Measurements from ENCODE around the gene FUT2. TPM values are rescaled to one million over a fixed set of nuclear protein-coding genes. Genes with fewer than 3 reads are reported as not detected.

FUT2 gene
- polyA plus RNA-seq, 3 donors: not detected

DNA sequence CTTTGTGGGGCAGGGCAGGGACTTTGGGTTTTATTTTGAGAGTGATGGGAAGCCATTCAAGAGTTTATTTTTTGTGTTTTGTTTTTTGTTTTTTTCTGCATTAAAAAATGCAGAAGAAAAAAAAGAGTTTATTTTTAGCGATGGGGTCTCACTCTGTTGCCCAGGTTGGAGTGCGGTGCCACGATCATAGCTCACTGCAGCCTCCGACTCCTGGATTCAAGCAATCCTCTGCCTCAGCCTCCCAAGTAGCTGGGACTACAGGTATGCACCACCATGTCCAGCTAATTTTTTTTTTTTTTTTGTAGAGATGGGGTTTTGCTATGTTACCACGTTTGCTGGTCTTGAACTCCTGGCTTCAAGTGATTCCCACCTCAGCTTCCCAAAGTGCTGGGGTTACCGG lies 37.3 kb upstream of the FUT2 start:
- Histone ChIP-seq H3K9me3 (replicated peaks in 1 of 2; ENCODE audit: control insufficient read depth in 1 of 2, insufficient read depth in 1 of 2, low read length in 2 of 2) (no peaks in the 10 kb centered on the region), H4K20me1 (ENCODE audit: insufficient read depth, low read length) (no peaks in the 10 kb centered on the region), H3K4me3 (replicated peaks in 1 of 3; ENCODE audit: low read depth in 2 of 3, low read length in 3 of 3) (no peak overlapping the region), H3K4me1 (ENCODE audit: control insufficient read depth in 1 of 2, insufficient read depth in 2 of 2, low read length in 2 of 2) (peaks cover 18 to 22% of the 10 kb centered on the region in 2 donors), H3K4me2 (replicated peaks; ENCODE audit: extremely low read depth, low read length, poor library complexity, severe bottlenecking) (no peak overlapping the region), H3K9ac (ENCODE audit: insufficient read depth, low read length, poor library complexity, severe bottlenecking) (no peak overlapping the region), H3K27ac (ENCODE audit: low read depth in 1 of 2, low read length in 2 of 2) (no peak overlapping the region), H3K36me3 (replicated peaks in 1 of 2; ENCODE audit: control insufficient read depth in 1 of 2, insufficient read depth in 2 of 2, low read length in 2 of 2) (no peaks in the 10 kb centered on the region), H3K79me2 (ENCODE audit: insufficient read depth, low read length) (no peaks in the 10 kb centered on the region), H2AFZ (ENCODE audit: insufficient read depth, low read depth, low read length, poor library complexity, severe bottlenecking) (no peak overlapping the region), H3K27me3 (ENCODE audit: control insufficient read depth in 2 of 2, insufficient read depth in 2 of 2, low read length in 2 of 2) (no peaks in the 10 kb centered on the region)
- no peak for DNase-seq
- H3K27ac Mint-ChIP-seq: no peak overlapping the region
- H3K9me3 Mint-ChIP-seq: peaks cover 0 to 3% (median 0%) of the 10 kb centered on the region in 7 donors
- intact Hi-C loops (cut with micrococcal nuclease): no loop called here
- TF ChIP-seq, protein P1, sequence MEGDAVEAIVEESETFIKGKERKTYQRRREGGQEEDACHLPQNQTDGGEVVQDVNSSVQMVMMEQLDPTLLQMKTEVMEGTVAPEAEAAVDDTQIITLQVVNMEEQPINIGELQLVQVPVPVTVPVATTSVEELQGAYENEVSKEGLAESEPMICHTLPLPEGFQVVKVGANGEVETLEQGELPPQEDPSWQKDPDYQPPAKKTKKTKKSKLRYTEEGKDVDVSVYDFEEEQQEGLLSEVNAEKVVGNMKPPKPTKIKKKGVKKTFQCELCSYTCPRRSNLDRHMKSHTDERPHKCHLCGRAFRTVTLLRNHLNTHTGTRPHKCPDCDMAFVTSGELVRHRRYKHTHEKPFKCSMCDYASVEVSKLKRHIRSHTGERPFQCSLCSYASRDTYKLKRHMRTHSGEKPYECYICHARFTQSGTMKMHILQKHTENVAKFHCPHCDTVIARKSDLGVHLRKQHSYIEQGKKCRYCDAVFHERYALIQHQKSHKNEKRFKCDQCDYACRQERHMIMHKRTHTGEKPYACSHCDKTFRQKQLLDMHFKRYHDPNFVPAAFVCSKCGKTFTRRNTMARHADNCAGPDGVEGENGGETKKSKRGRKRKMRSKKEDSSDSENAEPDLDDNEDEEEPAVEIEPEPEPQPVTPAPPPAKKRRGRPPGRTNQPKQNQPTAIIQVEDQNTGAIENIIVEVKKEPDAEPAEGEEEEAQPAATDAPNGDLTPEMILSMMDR (IDR thresholded peaks at IDR 0.05): no peak
- peaks cover 7 to 10% (median 7%) of the 10 kb centered on the region in 3 donors for H3K27me3 Mint-ChIP-seq (ENCODE audit: low read depth in 3 of 3)
- no peak overlapping the region for H3K4me3 Mint-ChIP-seq
- H3K36me3 Mint-ChIP-seq: no peaks in the 10 kb centered on the region
- whole genome bisulfite sequencing (ENCODE audit: insufficient coverage): 90% methylated on average over 3 of the region's 6 CpGs
- H3K4me1 Mint-ChIP-seq: peaks cover 16% of the 10 kb centered on the region

DNA sequence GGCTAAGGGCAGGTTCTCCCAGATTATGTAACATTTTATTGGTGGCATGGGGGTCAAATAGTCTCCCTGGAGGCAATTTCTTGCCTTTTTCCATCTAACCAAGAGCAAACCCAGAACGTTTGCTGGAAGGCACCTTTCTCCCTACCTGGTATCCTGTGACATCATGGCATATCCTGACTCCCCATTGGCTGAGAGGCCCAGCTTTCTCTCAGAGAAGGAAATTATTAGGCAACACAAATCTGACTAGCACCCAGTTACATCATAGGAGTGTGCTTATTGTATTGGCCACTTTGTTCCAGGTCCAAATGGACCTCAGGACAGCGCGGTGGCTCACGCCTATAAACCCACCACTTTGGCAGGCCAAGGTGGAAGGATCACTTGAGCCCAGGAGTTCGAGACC lies 36.0 kb upstream of the FUT2 start:
- intact Hi-C loops (cut with micrococcal nuclease): no loop called here

More for the DNA sequence above, 36.0 kb upstream of the FUT2 start:
- no peak overlapping the region for H3K4me3 ChIP-seq (replicated peaks in 1 of 3; ENCODE audit: low read depth in 2 of 3, low read length in 3 of 3)
- Mint-ChIP-seq H3K4me1 (peaks cover 16% of the 10 kb centered on the region), H3K36me3 (no peaks in the 10 kb centered on the region), H3K9me3 (no peaks in the 10 kb centered on the region), H3K27me3 (ENCODE audit: low read depth in 3 of 3) (peaks cover 3 to 7% (median 7%) of the 10 kb centered on the region in 3 donors), H3K4me3 (no peak overlapping the region), H3K27ac (peak overlapping the region in 4 of 7 donors; percentile 47 to 81 (median 74))
- 67% methylated on average over 3 of the region's 5 CpGs for WGBS (ENCODE audit: insufficient coverage)
- no peak overlapping the region for H2AFZ ChIP-seq (ENCODE audit: insufficient read depth, low read depth, low read length, poor library complexity, severe bottlenecking)
- H3K36me3 ChIP-seq (replicated peaks in 1 of 2; ENCODE audit: control insufficient read depth in 1 of 2, insufficient read depth in 2 of 2, low read length in 2 of 2): no peaks in the 10 kb centered on the region
- TF ChIP-seq, protein P1 (IDR thresholded peaks at IDR 0.05): no peak
- peaks cover 18 to 22% of the 10 kb centered on the region in 2 donors for H3K4me1 ChIP-seq (ENCODE audit: control insufficient read depth in 1 of 2, insufficient read depth in 2 of 2, low read length in 2 of 2)
- no peaks in the 10 kb centered on the region for H3K79me2 ChIP-seq (ENCODE audit: insufficient read depth, low read length)
- DNase-seq: peak; percentile 46 to 79 (median 78)
- no peak overlapping the region for H3K4me2 ChIP-seq (replicated peaks; ENCODE audit: extremely low read depth, low read length, poor library complexity, severe bottlenecking)
- no peaks in the 10 kb centered on the region for H3K27me3 ChIP-seq (ENCODE audit: control insufficient read depth in 2 of 2, insufficient read depth in 2 of 2, low read length in 2 of 2)
- no peaks in the 10 kb centered on the region for H3K9me3 ChIP-seq (replicated peaks in 1 of 2; ENCODE audit: control insufficient read depth in 1 of 2, insufficient read depth in 1 of 2, low read length in 2 of 2)
- H3K9ac ChIP-seq (ENCODE audit: insufficient read depth, low read length, poor library complexity, severe bottlenecking): no peak overlapping the region
- H4K20me1 ChIP-seq (ENCODE audit: insufficient read depth, low read length): no peaks in the 10 kb centered on the region
- no peak overlapping the region for H3K27ac ChIP-seq (ENCODE audit: low read depth in 1 of 2, low read length in 2 of 2)

Measured in CD14-positive monocyte (primary cell).